GM11168 (cell line): ENCODE results near the gene LRRC63.

ENCODE experiments used
- in situ Hi-C: fragments of 300-500 bp; cut with MboI; formaldehyde crosslinking; loops from one replicate; pipeline ENCODE4 v1.12.0; 2022; ENCODE audit warnings: low sequenced_read_pairs; ENCODE audit not compliant: unreplicated experiment

The LRRC63 gene

GRCh38 chr13:46297361-46297811 is 85.7 kb downstream of the LRRC63 start:
- in situ Hi-C loops: no loop called here

GRCh38 chr13:46303742-46304385 is 92.1 kb downstream of the LRRC63 start:
- in situ Hi-C loops: no loop called here

- in situ Hi-C loops: no loop called here
Measured at GRCh38 chr13:46304546-46304945, 92.8 kb downstream of the LRRC63 start.

GRCh38 chr13:46307554-46307953 is 95.8 kb downstream of the LRRC63 start:
- in situ Hi-C loops: no loop called here

GRCh38 chr13:46310066-46310465 is 98.3 kb downstream of the LRRC63 start:
- in situ Hi-C loops: no loop called here

GRCh38 chr13:46311217-46311616 is 99.5 kb downstream of the LRRC63 start:
- in situ Hi-C loops: no loop called here

- in situ Hi-C loops: no loop called here
Measured at GRCh38 chr13:46313024-46313423, 101.3 kb downstream of the LRRC63 start.

- in situ Hi-C loops: no loop called here
Measured at GRCh38 chr13:46313432-46314257, 101.9 kb downstream of the LRRC63 start.

- in situ Hi-C loops: no loop called here
Measured at GRCh38 chr13:46314587-46314986, 102.9 kb downstream of the LRRC63 start.

- in situ Hi-C loops: no loop called here
Measured at GRCh38 chr13:46315036-46315435, 103.3 kb downstream of the LRRC63 start.

GRCh38 chr13:46315491-46316075 is 103.9 kb downstream of the LRRC63 start:
- in situ Hi-C loops: no loop called here

- in situ Hi-C loops: no loop called here
Measured at GRCh38 chr13:46317120-46317519, 105.4 kb downstream of the LRRC63 start.

- in situ Hi-C loops: no loop called here
Measured at GRCh38 chr13:46318986-46319385, 107.3 kb downstream of the LRRC63 start.

GRCh38 chr13:46320406-46320805 is 108.7 kb downstream of the LRRC63 start:
- in situ Hi-C loops: no loop called here

- in situ Hi-C loops: no loop called here
Measured at GRCh38 chr13:46320821-46321220, 109.1 kb downstream of the LRRC63 start.

GRCh38 chr13:46321494-46322225 is 109.9 kb downstream of the LRRC63 start:
- in situ Hi-C loops: no loop called here

GRCh38 chr13:46324976-46325375 is 113.2 kb downstream of the LRRC63 start:
- in situ Hi-C loops: no loop called here
